ENCODE results near the gene RNASE7.

- TF ChIP-seq POLR2AphosphoS5 (IDR thresholded peaks at IDR 0.05) (no peak), CTCF (IDR thresholded peaks at IDR 0.05) (no peak)
Observed at GRCh38 chr14:21084396-21084795, 42.2 kb downstream of the RNASE7 start.

All from suprapubic skin (tissue), 3 donors.